ENCODE data around the gene EBI3.
"Not testable (repeated sequence)": the region's sequence is repeated elsewhere in the genome, so short reads cannot be mapped to it uniquely, and the experiment has no call there.

EBI3 gene

GRCh38 chr19:4233282-4233853 is 4.0 kb downstream of the EBI3 start:
- H3K4me3 ChIP-seq: no peak overlapping the region
- peak; percentile 16 to 29 for TF ChIP-seq CTCF (IDR thresholded peaks at IDR 0.05)
- intact Hi-C loops (cut with DNase I; ENCODE audit: low total_unique reads): no loop called here
- H3K36me3 ChIP-seq: no peaks in the 10 kb centered on the region
- no peak for DNase-seq
- H3K27me3 ChIP-seq: peaks cover 0 to 77% of the 10 kb centered on the region in 2 donors
- no peaks in the 10 kb centered on the region for H3K9me3 ChIP-seq
- no peaks in the 10 kb centered on the region for H3K4me1 ChIP-seq
- H3K27ac ChIP-seq: no peak overlapping the region

- TF ChIP-seq CTCF (IDR thresholded peaks at IDR 0.05): no peak
- no peaks in the 10 kb centered on the region for H3K9me3 ChIP-seq
- H3K4me3 ChIP-seq: no peak overlapping the region
- DNase-seq: no peak
- H3K27me3 ChIP-seq: peaks cover 0 to 72% of the 10 kb centered on the region in 2 donors
- H3K27ac ChIP-seq: no peak overlapping the region
- intact Hi-C loops (cut with DNase I; ENCODE audit: low total_unique reads): no loop called here
- H3K4me1 ChIP-seq: no peaks in the 10 kb centered on the region
- H3K36me3 ChIP-seq: no peaks in the 10 kb centered on the region
Measured at GRCh38 chr19:4234142-4234861, 5.0 kb downstream of the EBI3 start.

- Histone ChIP-seq H3K9me3 (no peaks in the 10 kb centered on the region), H3K27ac (no peak overlapping the region), H3K27me3 (peaks cover 0 to 68% of the 10 kb centered on the region in 2 donors), H3K4me3 (no peak overlapping the region), H3K36me3 (no peaks in the 10 kb centered on the region), H3K4me1 (no peaks in the 10 kb centered on the region)
- intact Hi-C loops (cut with DNase I; ENCODE audit: low total_unique reads): no loop called here
- no peak for DNase-seq
- TF ChIP-seq CTCF (IDR thresholded peaks at IDR 0.05): no peak
Measured at GRCh38 chr19:4234862-4235201, 5.5 kb downstream of the EBI3 start.

- Histone ChIP-seq H3K9me3 (peaks cover 0 to 12% (median 9%) of the 10 kb centered on the region in 3 donors), H3K27me3 (peaks cover 0 to 53% of the 10 kb centered on the region in 2 donors)
- H3K27ac ChIP-seq; DNase-seq; intact Hi-C loops (cut with DNase I; ENCODE audit: low total_unique reads); H3K4me3 ChIP-seq; H3K4me1 ChIP-seq; H3K36me3 ChIP-seq: not testable (repeated sequence)
Measured at GRCh38 chr19:4237510-4237909, 8.2 kb downstream of the EBI3 start.

GRCh38 chr19:4238831-4239230 is 9.5 kb downstream of the EBI3 start:
- Histone ChIP-seq H3K4me1 (no peaks in the 10 kb centered on the region), H3K27me3 (peaks cover 0 to 41% of the 10 kb centered on the region in 2 donors), H3K9me3 (peaks cover 0 to 12% (median 9%) of the 10 kb centered on the region in 3 donors), H3K4me3 (no peak overlapping the region), H3K27ac (no peak overlapping the region), H3K36me3 (no peaks in the 10 kb centered on the region)
- intact Hi-C loops (cut with DNase I; ENCODE audit: low total_unique reads): no loop called here
- TF ChIP-seq CTCF (IDR thresholded peaks at IDR 0.05): no peak
- no peak for DNase-seq

GRCh38 chr19:4241824-4242430 is 12.6 kb downstream of the EBI3 start:
- intact Hi-C loops (cut with DNase I; ENCODE audit: low total_unique reads): no loop called here

GRCh38 chr19:4245938-4246337 is 16.6 kb downstream of the EBI3 start:
- not testable (repeated sequence) for H3K27me3 ChIP-seq, H3K27ac ChIP-seq, H3K4me3 ChIP-seq, DNase-seq
- Histone ChIP-seq H3K9me3 (peaks cover 0 to 12% (median 9%) of the 10 kb centered on the region in 3 donors), H3K36me3 (peaks cover 21 to 27% (median 21%) of the 10 kb centered on the region in 3 donors), H3K4me1 (peaks cover 0 to 13% (median 6%) of the 10 kb centered on the region in 4 donors)
- intact Hi-C loops (cut with DNase I; ENCODE audit: low total_unique reads): loop anchor here (2.0 kb wide), 1 partner anchor 95 kb away; no protein-coding TSS in a partner anchor

More at GRCh38 chr19:4241824-4242430, 12.6 kb downstream of the EBI3 start:
- Histone ChIP-seq H3K27me3 (peaks cover 0 to 18% of the 10 kb centered on the region in 2 donors), H3K36me3 (no peaks in the 10 kb centered on the region), H3K4me3 (no peak overlapping the region), H3K27ac (no peak overlapping the region), H3K9me3 (peaks cover 0 to 12% (median 9%) of the 10 kb centered on the region in 3 donors), H3K4me1 (peaks cover 0 to 5% (median 0%) of the 10 kb centered on the region in 4 donors)
- no peak for DNase-seq
- no peak for TF ChIP-seq CTCF (IDR thresholded peaks at IDR 0.05)
